DOHH2 (cell line): ENCODE results near the gene SSTR5.
"Not testable (repeated sequence)": the region's sequence is repeated elsewhere in the genome, so short reads cannot be mapped to it uniquely, and the experiment has no call there.

Experiments
- H3F3A ChIP-seq: fragments of 200-600 bp; sonication (generic), shearing (Covaris generic); 2 replicates; pipeline ENCODE4 v1.6.0; 2016; ENCODE audit warnings: antibody characterized with exemption, mild to moderate bottlenecking; ENCODE audit not compliant: control insufficient read depth, insufficient read depth
- H3K27ac ChIP-seq: fragments of 200-600 bp; sonication (generic); 2 replicates; pipeline ENCODE4 v1.5.1; 2014; ENCODE audit warnings: low read depth, mild to moderate bottlenecking, low read length, moderate library complexity
- H3K27me3 ChIP-seq: fragments of 200-600 bp; sonication (generic); 2 replicates; pipeline ENCODE4 v1.6.1; 2014; ENCODE audit warnings: mild to moderate bottlenecking, low read length, mixed read lengths; ENCODE audit not compliant: control insufficient read depth
- H3K36me3 ChIP-seq: fragments of 200-600 bp; sonication (generic); 2 replicates; pipeline ENCODE4 v1.6.1; 2014; ENCODE audit warnings: mild to moderate bottlenecking, low read length, moderate library complexity, mixed read lengths; ENCODE audit not compliant: control insufficient read depth
- H3K4me1 ChIP-seq: fragments of 200-600 bp; sonication (generic); 2 replicates; pipeline ENCODE4 v1.6.1; 2014; ENCODE audit warnings: mild to moderate bottlenecking, low read length, mixed read lengths; ENCODE audit not compliant: control insufficient read depth
- H3K4me2 ChIP-seq: fragments of 200-600 bp; sonication (generic); 2 replicates; pipeline ENCODE4 v1.6.0; 2014; ENCODE audit warnings: mild to moderate bottlenecking, low read length, moderate library complexity
- H3K4me3 ChIP-seq: fragments of 200-600 bp; sonication (generic); 2 replicates; pipeline ENCODE4 v1.5.1; 2014; ENCODE audit warnings: mild to moderate bottlenecking, low read length, mixed read lengths
- H3K79me2 ChIP-seq: fragments of 200-600 bp; sonication (generic); 2 replicates; pipeline ENCODE4 v1.6.1; 2014; ENCODE audit warnings: mild to moderate bottlenecking, low read length, mixed read lengths; ENCODE audit not compliant: control insufficient read depth
- H3K9me2 ChIP-seq: fragments of 200-600 bp; sonication (generic); replicated peaks from 2 replicates; pipeline ENCODE4 v1.6.1; 2014; ENCODE audit warnings: mild to moderate bottlenecking, low read length, mixed read lengths; ENCODE audit not compliant: control insufficient read depth
- H3K9me3 ChIP-seq: fragments of 200-600 bp; sonication (generic); 2 replicates; pipeline ENCODE4 v1.6.1; 2014; ENCODE audit warnings: antibody characterized with exemption, low read length, mixed read lengths; ENCODE audit not compliant: control insufficient read depth, insufficient read depth
- H4K20me1 ChIP-seq: fragments of 200-600 bp; sonication (generic); 2 replicates; pipeline ENCODE4 v1.6.0; 2014; ENCODE audit warnings: low read depth, mild to moderate bottlenecking, antibody characterized with exemption, low read length, moderate library complexity; ENCODE audit not compliant: control insufficient read depth, insufficient read depth
- EZH2phosphoT487 ChIP-seq: fragments of 200-600 bp; sonication (generic); IDR thresholded peaks from 2 replicates; pipeline ENCODE4 v1.6.1; 2017; ENCODE audit warnings: borderline replicate concordance, mild to moderate bottlenecking, antibody characterized with exemption, low read length, moderate library complexity, mixed read lengths
- TF ChIP-seq, protein P1 (sequence below): fragments of 200-600 bp; sonication (generic); IDR thresholded peaks from one replicate; pipeline ENCODE4 v1.5.1; 2014; ENCODE audit warnings: antibody characterized with exemption, mild to moderate bottlenecking, low read depth, low read length; ENCODE audit not compliant: poor library complexity, severe bottlenecking

The SSTR5 gene

DNA sequence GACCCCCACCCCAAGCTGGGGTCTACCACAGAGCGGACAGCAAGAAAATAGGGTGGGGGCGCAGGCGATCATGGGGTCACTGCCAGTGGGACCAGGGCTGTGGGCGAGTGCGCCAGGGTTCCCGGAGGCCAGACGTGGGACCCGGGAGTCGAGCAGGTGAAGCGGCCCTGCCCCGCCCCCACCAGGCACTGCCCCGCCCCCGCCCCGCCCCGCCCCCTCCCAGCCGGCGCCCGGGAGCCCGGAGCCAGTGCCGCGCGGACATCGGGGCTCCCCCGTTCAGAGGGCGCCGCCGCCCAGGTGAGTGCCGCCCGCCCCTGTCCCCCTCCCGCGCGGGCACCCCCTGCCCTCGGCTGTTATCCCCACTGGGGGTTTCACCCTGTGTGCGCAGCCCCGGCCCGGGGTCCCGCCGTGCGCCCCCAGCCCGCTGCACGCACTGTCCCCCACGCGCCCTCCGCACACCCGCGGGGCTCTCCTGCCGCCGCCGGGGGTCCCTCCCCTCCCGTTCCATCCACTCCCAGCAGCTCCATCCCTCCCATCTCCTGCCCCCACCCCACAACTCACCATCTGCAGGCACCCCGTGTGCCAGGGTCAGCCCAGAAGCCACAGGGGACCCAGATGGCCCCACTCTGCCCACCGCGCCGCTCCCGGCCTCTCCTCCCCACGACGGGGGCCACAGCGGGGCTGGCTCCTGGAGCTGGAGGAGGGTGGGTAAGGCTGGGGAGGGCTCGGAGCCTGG lies at the start of gene SSTR5:
Gene SSTR5, plus strand, starts transcription at position 222 of the 736 bp plus-strand sequence. CDS start 6,122 bp downstream, outside the sequence.
- H3K27ac ChIP-seq = no peak within 1 kb of the TSS
- H3K4me2 ChIP-seq = no peak within 1 kb of the TSS
- TF ChIP-seq EZH2phosphoT487 = no peak
- TF ChIP-seq, protein P1, sequence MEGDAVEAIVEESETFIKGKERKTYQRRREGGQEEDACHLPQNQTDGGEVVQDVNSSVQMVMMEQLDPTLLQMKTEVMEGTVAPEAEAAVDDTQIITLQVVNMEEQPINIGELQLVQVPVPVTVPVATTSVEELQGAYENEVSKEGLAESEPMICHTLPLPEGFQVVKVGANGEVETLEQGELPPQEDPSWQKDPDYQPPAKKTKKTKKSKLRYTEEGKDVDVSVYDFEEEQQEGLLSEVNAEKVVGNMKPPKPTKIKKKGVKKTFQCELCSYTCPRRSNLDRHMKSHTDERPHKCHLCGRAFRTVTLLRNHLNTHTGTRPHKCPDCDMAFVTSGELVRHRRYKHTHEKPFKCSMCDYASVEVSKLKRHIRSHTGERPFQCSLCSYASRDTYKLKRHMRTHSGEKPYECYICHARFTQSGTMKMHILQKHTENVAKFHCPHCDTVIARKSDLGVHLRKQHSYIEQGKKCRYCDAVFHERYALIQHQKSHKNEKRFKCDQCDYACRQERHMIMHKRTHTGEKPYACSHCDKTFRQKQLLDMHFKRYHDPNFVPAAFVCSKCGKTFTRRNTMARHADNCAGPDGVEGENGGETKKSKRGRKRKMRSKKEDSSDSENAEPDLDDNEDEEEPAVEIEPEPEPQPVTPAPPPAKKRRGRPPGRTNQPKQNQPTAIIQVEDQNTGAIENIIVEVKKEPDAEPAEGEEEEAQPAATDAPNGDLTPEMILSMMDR = no peak
- no peaks in the 10 kb centered on the region; the same call in 1 of the 2 replicates for H3K9me3 ChIP-seq
- no peaks in the 10 kb centered on the region for H3K36me3 ChIP-seq
- no peaks in the 10 kb centered on the region for H3K4me1 ChIP-seq
- no peak within 1 kb of the TSS for H3K4me3 ChIP-seq
- no peaks in the 10 kb centered on the region for H4K20me1 ChIP-seq
- H3K9me2 ChIP-seq = no peaks in the 10 kb centered on the region
- H3K79me2 ChIP-seq = no peaks in the 10 kb centered on the region
- no peaks in the 10 kb centered on the region for H3K27me3 ChIP-seq
- no peaks in the 10 kb centered on the region for H3F3A ChIP-seq

DNA sequence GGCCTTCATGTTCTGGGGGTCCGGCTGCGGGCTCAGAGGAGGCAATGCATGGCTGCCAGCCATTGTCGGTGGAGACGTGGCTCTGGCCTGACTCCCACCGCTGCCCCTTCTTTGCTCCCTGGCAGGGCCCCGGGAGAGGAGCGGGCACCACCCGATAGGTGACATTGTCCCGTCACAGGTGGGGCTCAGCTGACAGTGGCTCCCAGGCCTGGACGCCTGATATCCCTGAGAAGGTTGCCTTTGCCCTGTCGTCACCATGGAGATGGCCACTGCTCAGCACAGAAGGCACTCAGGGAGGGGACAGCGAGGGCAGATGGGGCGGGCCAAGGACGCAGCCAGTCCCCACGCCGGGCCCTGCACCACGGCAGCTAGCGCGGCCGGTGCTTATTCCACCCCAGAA lies 48.4 kb upstream of the SSTR5 start:
- Histone ChIP-seq H3K27ac (no peak overlapping the region), H3K9me3 (no peaks in the 10 kb centered on the region), H3K4me3 (no peak overlapping the region), H4K20me1 (no peaks in the 10 kb centered on the region), H3K79me2 (no peaks in the 10 kb centered on the region), H3K36me3 (no peaks in the 10 kb centered on the region), H3K4me1 (no peaks in the 10 kb centered on the region), H3K9me2 (no peaks in the 10 kb centered on the region), H3K27me3 (no peaks in the 10 kb centered on the region), H3K4me2 (no peak overlapping the region), H3F3A (no peaks in the 10 kb centered on the region)
- TF ChIP-seq EZH2phosphoT487 = no peak
- TF ChIP-seq, protein P1 = no peak

- H3K9me3 ChIP-seq, H3K4me2 ChIP-seq, H3K4me3 ChIP-seq, H4K20me1 ChIP-seq, H3K9me2 ChIP-seq, H3K79me2 ChIP-seq, H3K4me1 ChIP-seq, H3F3A ChIP-seq, H3K36me3 ChIP-seq, H3K27ac ChIP-seq, H3K27me3 ChIP-seq: not testable (repeated sequence)
Measured at GRCh38 chr16:1025183-1025809, 47.3 kb upstream of the SSTR5 start.
